A673 (cell line): ENCODE data around the gene PRSS21. TPM values are rescaled to one million over a fixed set of nuclear protein-coding genes. Genes with fewer than 3 reads are reported as not detected.

ENCODE experiments used
- BruUV-seq: library from RNA; stranded (reverse); fragments of 400-500 nt; replicated peaks from 2 replicates; lab custom pipeline; 2021; lab: Mats Ljungman, UMichigan
- CTCF ChIA-PET: fragments of 300-600 bp; sonication (Branson Sonifier 250); formaldehyde crosslinking; loops from one replicate; lab custom pipeline; 2022; ENCODE audit warnings: antibody characterized with exemption; lab: Charles Lee
- POLR2A ChIA-PET: fragments of 300-600 bp; sonication (Branson Sonifier 250); formaldehyde crosslinking; loops from one replicate; lab custom pipeline; 2022; ENCODE audit warnings: antibody characterized with exemption; ENCODE audit not compliant: low non-redundant PET; lab: Charles Lee
- DNase-seq: peaks from one replicate; pipeline ENCODE4 v3.0.0-alpha.2; 2015; ENCODE audit warnings: low spot score
- H3K27ac ChIP-seq: fragments of 200-600 bp; sonication (generic); 2 replicates; pipeline ENCODE4 v1.5.1; 2016; ENCODE audit warnings: mixed run types, low read depth, mild to moderate bottlenecking, mixed read lengths, antibody characterized with exemption, low read length; ENCODE audit not compliant: poor library complexity, severe bottlenecking
- H3K27me3 ChIP-seq: fragments of 200-600 bp; sonication (generic); replicated peaks from 2 replicates; pipeline ENCODE4 v1.6.1; 2017; ENCODE audit warnings: mixed run types, low read depth, mild to moderate bottlenecking, mixed read lengths, antibody characterized with exemption, low read length; ENCODE audit not compliant: insufficient read depth, poor library complexity
- H3K36me3 ChIP-seq: fragments of 200-600 bp; sonication (generic); 2 replicates; pipeline ENCODE4 v1.6.1; 2016; ENCODE audit warnings: mixed run types, mild to moderate bottlenecking, mixed read lengths, antibody characterized with exemption, low read length; ENCODE audit not compliant: insufficient read depth, poor library complexity, severe bottlenecking
- H3K4me1 ChIP-seq: fragments of 200-600 bp; sonication (generic); 2 replicates; pipeline ENCODE4 v1.6.1; 2017; ENCODE audit warnings: mixed run types, mild to moderate bottlenecking, mixed read lengths, antibody characterized with exemption, low read length; ENCODE audit not compliant: insufficient read depth, poor library complexity, severe bottlenecking
- H3K4me3 ChIP-seq: fragments of 200-600 bp; sonication (generic); 2 replicates; pipeline ENCODE4 v1.5.1; 2016; ENCODE audit warnings: low read depth, mixed run types, mild to moderate bottlenecking, mixed read lengths, low read length; ENCODE audit not compliant: poor library complexity, severe bottlenecking
- H3K9me3 ChIP-seq: fragments of 200-600 bp; sonication (generic); 2 replicates; pipeline ENCODE4 v1.6.1; 2016; ENCODE audit warnings: mixed run types, low read depth, mild to moderate bottlenecking, mixed read lengths, antibody characterized with exemption, low read length; ENCODE audit not compliant: poor library complexity, severe bottlenecking
- EZH2 ChIP-seq: fragments of 200-600 bp; sonication (generic); IDR thresholded peaks from 2 replicates; pipeline ENCODE4 v1.6.1; 2017; ENCODE audit warnings: borderline replicate concordance, low read depth, mild to moderate bottlenecking, mixed read lengths, antibody characterized with exemption, low read length; ENCODE audit not compliant: poor library complexity, severe bottlenecking
- intact Hi-C: fragments of 100-400 bp; cut with micrococcal nuclease; formaldehyde crosslinking; loops from one replicate; pipeline ENCODE4 v1.10.0; 2022; ENCODE audit not compliant: unreplicated experiment
- total RNA-seq: library from RNA; stranded (reverse); gene quantifications from 2 replicates; pipeline ENCODE4 v1.2.3, GENCODE V29; 2021
- TF ChIP-seq, protein P1 (sequence below): fragments of 300-800, 200-600 bp; sonication (generic); conservative IDR thresholded peaks from 2 replicates; pipeline ENCODE4 v1.5.1; 2017; ENCODE audit warnings: low read depth, mild to moderate bottlenecking, antibody characterized with exemption, low read length, moderate library complexity, mixed read lengths

The PRSS21 gene
- total RNA-seq, 1 experiment from 2014 or later = not detected

DNA sequence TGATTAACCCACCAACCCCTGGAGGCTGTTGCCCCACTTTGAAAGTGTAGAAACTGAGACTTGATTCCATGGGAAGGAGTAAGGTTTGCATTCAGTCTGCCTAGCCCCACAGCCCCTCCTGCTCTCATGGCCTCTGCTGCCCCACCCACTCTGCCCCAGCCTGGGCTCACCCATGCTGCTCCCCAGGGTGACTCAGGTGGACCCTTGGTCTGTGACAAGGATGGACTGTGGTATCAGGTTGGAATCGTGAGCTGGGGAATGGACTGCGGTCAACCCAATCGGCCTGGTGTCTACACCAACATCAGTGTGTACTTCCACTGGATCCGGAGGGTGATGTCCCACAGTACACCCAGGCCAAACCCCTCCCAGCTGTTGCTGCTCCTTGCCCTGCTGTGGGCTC is 12.3 kb upstream of the PRSS21 start:
- peaks cover 10% of the 10 kb centered on the region for H3K9me3 ChIP-seq
- no peak overlapping the region for H3K27ac ChIP-seq
- no peak overlapping the region for H3K4me3 ChIP-seq
- no peaks in the 10 kb centered on the region for H3K4me1 ChIP-seq
- intact Hi-C loops = no loop called here
- no TSS peak for BruUV-seq
- POLR2A ChIA-PET = no interaction called here
- TF ChIP-seq, protein P1, sequence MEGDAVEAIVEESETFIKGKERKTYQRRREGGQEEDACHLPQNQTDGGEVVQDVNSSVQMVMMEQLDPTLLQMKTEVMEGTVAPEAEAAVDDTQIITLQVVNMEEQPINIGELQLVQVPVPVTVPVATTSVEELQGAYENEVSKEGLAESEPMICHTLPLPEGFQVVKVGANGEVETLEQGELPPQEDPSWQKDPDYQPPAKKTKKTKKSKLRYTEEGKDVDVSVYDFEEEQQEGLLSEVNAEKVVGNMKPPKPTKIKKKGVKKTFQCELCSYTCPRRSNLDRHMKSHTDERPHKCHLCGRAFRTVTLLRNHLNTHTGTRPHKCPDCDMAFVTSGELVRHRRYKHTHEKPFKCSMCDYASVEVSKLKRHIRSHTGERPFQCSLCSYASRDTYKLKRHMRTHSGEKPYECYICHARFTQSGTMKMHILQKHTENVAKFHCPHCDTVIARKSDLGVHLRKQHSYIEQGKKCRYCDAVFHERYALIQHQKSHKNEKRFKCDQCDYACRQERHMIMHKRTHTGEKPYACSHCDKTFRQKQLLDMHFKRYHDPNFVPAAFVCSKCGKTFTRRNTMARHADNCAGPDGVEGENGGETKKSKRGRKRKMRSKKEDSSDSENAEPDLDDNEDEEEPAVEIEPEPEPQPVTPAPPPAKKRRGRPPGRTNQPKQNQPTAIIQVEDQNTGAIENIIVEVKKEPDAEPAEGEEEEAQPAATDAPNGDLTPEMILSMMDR = no peak
- no peaks in the 10 kb centered on the region for H3K36me3 ChIP-seq
- no peak for DNase-seq
- CTCF ChIA-PET = no interaction called here
- peaks cover 14% of the 10 kb centered on the region for H3K27me3 ChIP-seq

DNA sequence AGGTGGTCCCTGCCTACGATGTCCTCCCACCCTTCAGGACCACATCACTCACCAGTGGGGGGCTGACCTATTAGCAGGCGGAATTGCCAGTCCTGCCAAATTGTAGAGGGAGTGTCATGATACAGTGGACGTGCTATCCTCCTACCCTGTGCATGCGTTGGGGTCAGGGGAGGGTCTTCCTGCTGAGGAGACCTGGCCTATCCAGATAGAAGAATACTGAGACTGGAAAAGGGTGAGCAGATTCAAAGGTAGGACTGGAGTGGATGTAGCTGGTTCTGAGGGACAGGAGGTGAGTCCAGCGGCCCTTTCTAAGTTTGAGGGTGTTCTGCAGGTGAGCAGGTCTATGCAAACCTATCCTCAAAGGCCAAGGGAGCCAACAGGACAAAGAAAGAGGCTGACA is 10.8 kb upstream of the PRSS21 start:
- intact Hi-C loops = no loop called here
- Histone ChIP-seq H3K27ac (no peak overlapping the region), H3K27me3 (peaks cover 14% of the 10 kb centered on the region), H3K36me3 (no peaks in the 10 kb centered on the region), H3K4me1 (no peaks in the 10 kb centered on the region), H3K4me3 (no peak overlapping the region), H3K9me3 (peaks cover 10% of the 10 kb centered on the region)
- CTCF ChIA-PET = no interaction called here
- TF ChIP-seq EZH2 = no peak
- TF ChIP-seq, protein P1 = no peak
- no TSS peak for BruUV-seq
- POLR2A ChIA-PET = no interaction called here
- no peak for DNase-seq

DNA sequence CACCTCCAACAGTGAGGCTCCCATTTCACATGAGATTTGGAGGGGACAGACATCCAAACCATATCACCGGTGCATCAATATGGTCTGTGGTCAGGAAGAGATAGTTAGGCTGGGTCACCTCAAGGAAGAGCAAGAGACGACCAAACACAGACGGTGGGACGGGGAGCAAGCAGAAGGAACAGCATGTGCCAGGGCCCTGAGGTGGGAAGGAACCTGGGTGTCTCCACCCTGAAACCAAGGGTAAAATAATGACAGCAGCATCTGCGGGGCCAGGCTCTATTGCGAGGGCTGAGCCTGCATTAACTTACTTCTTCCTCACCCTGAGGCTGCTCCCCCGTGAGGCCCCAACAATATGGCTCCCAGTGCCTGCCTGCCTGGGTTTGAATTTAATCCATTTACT is 8.9 kb upstream of the PRSS21 start:
- peaks cover 10% of the 10 kb centered on the region for H3K9me3 ChIP-seq

More for the DNA sequence above, 8.9 kb upstream of the PRSS21 start:
- H3K27ac ChIP-seq = no peak overlapping the region
- no peak overlapping the region for H3K4me3 ChIP-seq
- ChIA-PET CTCF (no interaction called here), POLR2A (interaction anchor here (0.6 kb wide), 1 partner anchor 119 kb away, joined by 3 read pairs; no protein-coding TSS in a partner anchor)
- H3K4me1 ChIP-seq = peaks cover 9% of the 10 kb centered on the region
- no peak for DNase-seq
- H3K36me3 ChIP-seq = no peaks in the 10 kb centered on the region
- no TSS peak for BruUV-seq
- H3K27me3 ChIP-seq = peaks cover 11% of the 10 kb centered on the region
- TF ChIP-seq EZH2 = no peak
- TF ChIP-seq, protein P1 = no peak
- intact Hi-C loops = no loop called here
